Smooth muscle cell (in vitro differentiated cells): ENCODE results near the gene NLRP6. TPM values are rescaled to one million over a fixed set of nuclear protein-coding genes. Genes with fewer than 3 reads are reported as not detected.

Source experiments
- DNase-seq: peaks from one replicate; lab custom pipeline; 2025; ENCODE audit not compliant: unreplicated experiment; lab: John Stamatoyannopoulos, UW
- H2AFZ ChIP-seq: fragments of 200-600 bp; sonication (generic); 2 replicates; pipeline ENCODE4 v1.6.0; 2016; ENCODE audit warnings: antibody characterized with exemption, low read depth, mild to moderate bottlenecking
- H3F3A ChIP-seq: fragments of 200-600 bp; sonication (generic); 2 replicates; pipeline ENCODE4 v1.6.0; 2017; ENCODE audit warnings: antibody characterized with exemption, low read depth
- H3K27ac ChIP-seq: fragments of 200-600 bp; sonication (generic); 2 replicates; pipeline ENCODE4 v1.5.1; 2016; ENCODE audit warnings: low read depth, mild to moderate bottlenecking
- H3K27me3 ChIP-seq: fragments of 200-600 bp; sonication (generic); 2 replicates; pipeline ENCODE4 v1.6.1; 2016; ENCODE audit warnings: low read depth, mild to moderate bottlenecking
- H3K36me3 ChIP-seq: fragments of 200-600 bp; sonication (generic); 2 replicates; pipeline ENCODE4 v1.5.1; 2016; ENCODE audit warnings: low read depth
- H3K4me1 ChIP-seq: fragments of 200-600 bp; sonication (generic); 2 replicates; pipeline ENCODE4 v1.5.1; 2016; ENCODE audit warnings: low read depth
- H3K4me2 ChIP-seq: fragments of 200-600 bp; sonication (generic); 2 replicates; pipeline ENCODE4 v1.6.0; 2016; ENCODE audit warnings: mild to moderate bottlenecking
- H3K4me3 ChIP-seq: fragments of 200-600 bp; sonication (generic); 2 replicates; pipeline ENCODE4 v1.5.1; 2016; ENCODE audit warnings: mild to moderate bottlenecking
- H3K79me2 ChIP-seq: fragments of 200-600 bp; sonication (generic); 2 replicates; pipeline ENCODE4 v1.6.0; 2016; ENCODE audit warnings: low read depth, mild to moderate bottlenecking
- H3K9ac ChIP-seq: fragments of 200-600 bp; sonication (generic); 2 replicates; pipeline ENCODE4 v1.6.0; 2016; ENCODE audit warnings: low read depth
- H3K9me3 ChIP-seq: fragments of 200-600 bp; sonication (generic); replicated peaks from 2 replicates; pipeline ENCODE4 v1.5.1; 2016; ENCODE audit warnings: low read depth
- H4K20me1 ChIP-seq: fragments of 200-600 bp; sonication (generic); 2 replicates; pipeline ENCODE4 v1.6.0; 2016; ENCODE audit warnings: low read depth
- CTCF ChIP-seq: fragments of 200-600 bp; sonication (generic); IDR thresholded peaks from 2 replicates; pipeline ENCODE4 v1.5.1; 2017; ENCODE audit warnings: borderline replicate concordance, mild to moderate bottlenecking, antibody characterized with exemption; ENCODE audit not compliant: insufficient read depth, poor library complexity, severe bottlenecking
- WGBS: methylation state at CpG from one replicate; pipeline ENCODE4 v1.1.7; 2016; ENCODE audit warnings: low lambda C conversion rate; 5-methylcytosine and 5-hydroxymethylcytosine counted together
- polyA plus RNA-seq: library from polyadenylated mRNA; unstranded; fragments of >200 nt; fragmentation: Nextera tagmentation; extraction: Ambion mirVana; gene quantifications from 2 replicates; pipeline ENCODE4 v1.2.1, GENCODE V29; 2016
- total RNA-seq: library from RNA; depleted of rRNA; stranded (reverse); fragments of >200 nt; gene quantifications from 2 replicates; pipeline ENCODE4 v1.2.3, GENCODE V29; 2014

Gene NLRP6
- total and polyA plus RNA-seq, 2 experiments from 2014 or later, result not detected

GRCh38 chr11:291281-292210, 13.3 kb downstream of the NLRP6 start:
- H4K20me1 ChIP-seq, result no peaks in the 10 kb centered on the region
- no peak for DNase-seq
- no peaks in the 10 kb centered on the region for H3K36me3 ChIP-seq
- H3K27ac ChIP-seq, result no peak overlapping the region
- H3K27me3 ChIP-seq, result no peaks in the 10 kb centered on the region
- TF ChIP-seq CTCF, result no peak
- no peaks in the 10 kb centered on the region for H3K9me3 ChIP-seq
- 79% methylated on average over 41 of the region's 44 CpGs for WGBS
- H3F3A ChIP-seq, result no peaks in the 10 kb centered on the region
- H3K9ac ChIP-seq, result no peak overlapping the region
- H3K4me3 ChIP-seq, result no peak overlapping the region
- peaks cover 10% of the 10 kb centered on the region for H3K4me1 ChIP-seq
- no peak overlapping the region for H3K4me2 ChIP-seq
- H3K79me2 ChIP-seq, result no peaks in the 10 kb centered on the region
- H2AFZ ChIP-seq, result no peak overlapping the region

GRCh38 chr11:292211-293121, 14.3 kb downstream of the NLRP6 start:
- Histone ChIP-seq H3K36me3 (no peaks in the 10 kb centered on the region), H2AFZ (no peak overlapping the region), H3F3A (no peaks in the 10 kb centered on the region), H3K27me3 (no peaks in the 10 kb centered on the region), H3K4me3 (no peak overlapping the region), H3K4me2 (no peak overlapping the region), H4K20me1 (no peaks in the 10 kb centered on the region), H3K79me2 (no peaks in the 10 kb centered on the region), H3K4me1 (peaks cover 10% of the 10 kb centered on the region), H3K9me3 (no peaks in the 10 kb centered on the region), H3K9ac (no peak overlapping the region), H3K27ac (no peak overlapping the region)
- TF ChIP-seq CTCF, result no peak
- DNase-seq, result no peak
- 98% methylated on average over 26 of the region's 29 CpGs for WGBS

- Histone ChIP-seq H3K9me3 (no peaks in the 10 kb centered on the region), H3K27me3 (no peaks in the 10 kb centered on the region), H3K4me1 (peaks cover 6% of the 10 kb centered on the region), H3F3A (no peaks in the 10 kb centered on the region), H3K27ac (no peak overlapping the region), H4K20me1 (no peaks in the 10 kb centered on the region), H3K4me3 (no peak overlapping the region), H3K9ac (no peak overlapping the region), H3K4me2 (no peak overlapping the region), H3K36me3 (no peaks in the 10 kb centered on the region), H3K79me2 (no peaks in the 10 kb centered on the region), H2AFZ (no peak overlapping the region)
- WGBS, result 97% methylated on average over 17 of the region's 18 CpGs
- TF ChIP-seq CTCF, result no peak
- DNase-seq, result no peak
Observed at GRCh38 chr11:293271-293851, 15.2 kb downstream of the NLRP6 start.
